Fibroblast of skin of right quadriceps (primary cell): Measurements from ENCODE around the gene ATL3.
"Not testable (repeated sequence)": the region's sequence is repeated elsewhere in the genome, so short reads cannot be mapped to it uniquely, and the experiment has no call there.

Source experiments
- DNase-seq: peaks from one replicate; pipeline ENCODE4 v3.0.0-alpha.2; 2013

Gene ATL3

DNA sequence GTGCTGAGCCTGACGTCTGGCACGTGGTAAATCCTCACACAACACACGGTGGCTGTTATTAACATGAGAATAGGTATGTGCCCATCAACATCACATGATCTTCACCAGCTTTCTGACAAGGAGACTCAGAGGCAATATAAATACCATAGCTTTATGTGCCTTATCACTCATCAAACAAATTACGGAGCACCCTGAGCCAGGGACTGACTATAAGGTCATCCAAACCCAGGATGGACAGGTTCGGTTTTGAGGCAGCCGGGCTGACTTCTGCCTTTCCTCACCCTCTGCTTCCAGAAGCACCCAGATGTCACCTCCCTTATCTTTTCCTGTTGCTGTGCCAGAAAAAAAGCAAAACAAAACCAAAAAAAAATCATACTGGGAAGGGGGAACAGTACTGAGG, 51.2 kb downstream of the ATL3 start:
- no peak for DNase-seq

DNA sequence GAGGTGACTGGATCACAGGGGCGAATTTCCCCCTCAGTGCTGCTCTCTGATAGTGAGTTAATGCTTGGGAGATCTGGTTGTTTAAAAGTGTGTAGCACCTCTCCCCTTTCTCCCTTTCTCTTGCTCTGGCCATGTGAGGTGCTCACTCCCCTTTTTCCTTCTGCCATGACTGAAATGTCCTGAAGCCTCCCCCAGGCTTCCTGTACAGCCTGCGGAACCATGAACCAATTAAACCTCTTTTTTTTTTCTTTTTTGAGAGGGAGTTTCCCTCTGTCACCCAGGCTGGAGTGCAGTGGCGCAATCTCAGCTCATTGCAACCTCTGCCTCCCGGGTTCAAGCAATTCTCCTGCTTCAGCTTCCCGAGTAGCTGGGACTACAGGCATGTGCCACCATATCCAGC, 53.5 kb downstream of the ATL3 start:
- DNase-seq = not testable (repeated sequence)

DNA sequence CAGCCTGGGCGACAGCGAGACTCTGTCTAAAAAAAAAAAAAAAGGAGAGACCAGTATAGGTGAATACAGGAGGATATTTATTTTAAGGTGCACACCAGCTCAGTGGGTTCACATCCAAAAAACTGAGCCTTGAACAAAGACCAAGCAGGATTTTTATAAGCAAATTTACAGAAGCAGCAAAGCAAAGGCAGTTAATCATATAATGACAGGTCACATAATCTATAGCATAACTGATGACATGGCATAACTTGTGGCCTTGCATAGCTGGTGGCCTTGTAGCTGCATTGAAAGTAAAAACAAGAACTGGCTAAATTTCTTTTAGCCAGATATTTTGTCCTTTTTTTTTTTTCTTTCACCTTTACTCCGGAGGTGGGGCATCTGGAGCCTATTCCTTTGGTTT, 54.2 kb downstream of the ATL3 start:
- no peak for DNase-seq

DNA sequence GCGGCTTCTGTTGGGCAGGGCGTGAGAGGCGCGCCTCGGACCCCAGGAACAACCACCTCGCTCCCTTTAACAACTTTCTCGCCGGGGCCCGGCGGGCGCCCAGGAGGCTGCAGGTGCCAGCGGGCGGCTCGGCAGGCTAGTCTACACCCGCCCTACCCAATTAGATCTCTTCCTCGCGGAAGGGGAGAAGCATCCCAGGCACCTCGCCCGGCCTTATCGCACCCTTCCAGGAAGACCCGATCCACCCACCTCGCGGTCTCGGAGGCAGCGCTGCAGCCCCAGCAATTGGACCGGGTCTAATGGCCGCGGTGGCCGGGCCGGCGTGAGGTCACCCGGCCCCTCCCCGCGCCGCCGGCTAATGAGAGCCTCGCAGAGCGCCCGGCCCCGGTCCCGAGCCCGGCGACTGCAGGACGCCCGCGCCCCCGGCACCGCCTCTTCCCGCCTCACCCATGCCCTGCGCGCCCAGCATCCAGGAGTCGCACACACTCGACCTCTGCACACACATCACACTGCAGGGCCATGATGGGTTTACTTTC, 57.0 kb downstream of the ATL3 start, which contains the start of gene PLAAT3:
PLAAT3 (minus strand) TSS at position 298 of the 536 bp plus-strand sequence. CDS start 419 bp downstream, outside the sequence.
- no peak for DNase-seq

DNA sequence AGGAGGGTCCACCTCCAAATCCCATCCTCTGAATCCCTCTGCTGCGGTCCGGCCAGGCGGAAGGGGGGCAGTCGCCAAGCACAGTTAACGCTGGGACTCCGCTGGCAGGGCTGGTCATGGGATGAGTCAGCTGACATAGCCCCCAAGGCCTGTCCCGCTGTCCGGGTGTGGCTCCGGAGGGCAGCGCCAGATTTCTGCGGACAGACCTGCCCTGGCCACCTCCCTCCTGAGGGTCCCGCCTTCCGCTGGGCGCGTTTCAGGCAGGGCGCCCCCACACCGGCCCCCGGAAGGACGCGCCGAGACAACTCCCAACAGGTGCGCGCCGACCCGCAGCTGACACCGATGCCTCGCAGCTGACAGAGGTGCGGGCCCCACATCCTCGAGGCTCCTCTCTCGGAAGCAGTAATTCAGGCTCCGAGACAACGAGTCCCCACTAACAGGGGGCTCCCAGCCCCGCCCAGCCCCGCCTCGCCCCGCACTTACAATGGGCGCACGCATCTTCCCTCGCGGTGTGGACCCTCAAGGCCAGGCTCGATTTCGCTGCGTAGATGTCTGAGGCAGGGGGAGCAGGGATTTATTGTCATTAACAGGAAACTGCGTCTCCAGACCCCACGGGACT, 57.5 kb downstream of the ATL3 start:
- DNase-seq = no peak

DNA sequence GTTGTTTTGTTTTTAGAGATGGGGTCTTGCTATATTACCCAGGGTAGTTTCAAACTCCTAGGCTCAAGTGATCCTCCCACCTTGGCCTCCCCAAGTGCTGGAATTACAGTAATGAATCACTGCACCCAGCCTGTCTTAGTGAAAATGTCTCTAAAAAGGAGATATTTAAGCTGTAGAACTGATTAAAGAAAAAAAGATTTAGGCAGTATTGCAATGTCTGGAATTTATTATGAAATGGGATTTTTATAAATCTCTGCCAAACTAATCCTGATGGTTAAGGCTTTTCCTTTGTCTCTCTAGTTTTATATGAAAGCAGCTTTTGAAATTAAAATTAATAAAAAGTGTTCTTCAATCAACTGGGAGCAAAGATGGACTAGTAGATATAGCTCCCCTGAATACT, 59.0 kb downstream of the ATL3 start:
- DNase-seq = no peak

DNA sequence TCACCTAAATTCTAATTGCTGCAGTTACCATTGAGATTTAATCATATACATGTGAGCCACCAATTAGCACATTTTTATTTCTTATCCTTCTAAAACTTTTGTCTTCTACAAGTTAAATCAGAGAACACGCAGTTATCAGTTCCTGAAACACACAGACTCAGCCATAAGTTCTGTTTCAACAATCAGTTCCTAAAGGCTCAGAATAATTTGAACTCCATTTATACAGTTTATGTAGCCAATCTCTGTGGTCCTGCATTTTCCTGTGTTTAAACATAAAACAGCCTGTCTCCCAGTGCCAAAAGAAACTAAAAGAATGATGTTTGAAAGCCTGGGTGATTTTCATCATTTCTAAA, 59.8 kb downstream of the ATL3 start:
- no peak for DNase-seq

DNA sequence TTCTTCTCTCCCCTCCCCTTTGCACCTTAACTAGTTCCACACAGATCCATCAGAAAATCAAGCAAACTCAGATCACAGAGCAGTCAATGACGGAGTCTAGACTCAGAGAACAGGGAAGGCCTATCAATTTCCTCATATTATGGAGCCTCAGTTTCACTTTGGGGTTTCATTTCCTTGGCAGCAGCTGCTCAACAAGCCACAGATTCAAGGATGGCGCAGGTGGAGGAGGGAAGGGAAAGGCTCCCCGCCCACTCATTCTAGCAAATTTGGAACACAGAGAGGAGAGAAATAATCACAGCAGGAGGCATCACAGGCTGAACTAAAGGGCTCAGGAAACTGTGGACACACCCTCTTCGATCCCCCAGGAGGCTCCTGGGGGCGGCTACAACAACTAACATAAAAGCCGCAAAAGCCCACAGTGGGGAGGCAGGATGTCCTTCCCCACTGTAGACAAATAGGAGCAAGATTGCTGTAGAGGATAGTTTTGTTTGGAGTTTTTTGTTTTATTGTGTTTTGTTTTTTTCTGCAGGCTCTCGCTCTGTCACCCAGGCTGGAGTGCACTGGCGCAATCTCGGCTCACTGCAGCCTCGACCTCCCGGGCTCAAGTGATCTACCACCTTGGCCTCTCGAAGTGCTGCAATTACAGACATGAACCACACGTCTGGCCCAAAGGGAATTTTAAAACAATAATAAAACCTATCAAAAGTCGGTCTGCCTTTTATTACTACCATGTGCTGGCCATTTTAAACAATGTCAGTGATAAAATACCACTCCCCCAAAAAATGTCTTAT, 60.4 kb downstream of the ATL3 start:
- no peak for DNase-seq

DNA sequence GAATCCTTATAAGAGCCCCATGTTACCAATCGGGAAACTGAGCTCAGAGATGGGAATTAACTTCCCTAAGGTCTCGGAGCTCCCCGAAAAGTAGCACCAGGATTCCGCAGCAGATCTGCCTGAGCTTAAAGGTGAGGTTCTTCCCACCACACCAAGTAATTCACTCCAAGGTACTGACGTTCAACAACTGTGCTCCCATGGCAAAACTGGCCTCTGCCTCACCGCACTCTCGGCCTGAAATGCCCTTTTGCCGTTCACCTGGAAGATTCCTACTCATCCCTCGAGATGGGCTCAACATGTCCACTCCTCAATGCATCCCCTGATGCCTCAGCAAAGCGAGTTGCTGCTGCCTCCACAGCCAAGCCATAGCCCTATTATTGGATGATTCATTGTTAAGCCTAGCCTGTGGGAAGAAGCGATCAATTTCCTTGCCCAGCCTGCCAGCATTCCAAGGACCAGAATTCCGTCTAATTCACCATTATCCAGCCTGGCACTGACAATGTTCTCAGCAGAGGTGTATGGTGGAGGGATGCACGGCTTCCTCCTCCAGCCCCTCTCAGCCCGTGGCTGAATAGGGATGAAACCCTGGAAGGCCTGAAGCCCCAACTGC, 61.1 kb downstream of the ATL3 start:
- no peak for DNase-seq

DNA sequence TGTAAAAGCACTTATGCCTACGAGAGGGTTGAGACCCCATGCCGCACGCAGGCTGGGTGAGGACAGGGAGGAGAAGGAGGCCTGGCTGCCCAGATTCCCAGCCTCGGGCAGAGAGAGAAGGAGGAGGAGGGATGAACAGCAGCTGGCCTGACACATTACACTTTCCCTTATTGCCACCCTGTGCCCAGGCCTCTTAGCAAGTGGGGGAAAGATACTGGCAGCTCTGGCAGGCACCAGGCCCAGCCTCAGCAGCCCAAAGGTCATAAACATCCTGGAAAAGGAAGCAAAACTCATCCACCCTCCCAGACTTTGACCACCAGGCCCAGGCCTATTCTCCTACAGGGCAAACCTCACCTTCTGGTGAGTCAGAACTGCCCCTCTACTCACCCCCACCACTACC, 61.6 kb downstream of the ATL3 start:
- DNase-seq = no peak

DNA sequence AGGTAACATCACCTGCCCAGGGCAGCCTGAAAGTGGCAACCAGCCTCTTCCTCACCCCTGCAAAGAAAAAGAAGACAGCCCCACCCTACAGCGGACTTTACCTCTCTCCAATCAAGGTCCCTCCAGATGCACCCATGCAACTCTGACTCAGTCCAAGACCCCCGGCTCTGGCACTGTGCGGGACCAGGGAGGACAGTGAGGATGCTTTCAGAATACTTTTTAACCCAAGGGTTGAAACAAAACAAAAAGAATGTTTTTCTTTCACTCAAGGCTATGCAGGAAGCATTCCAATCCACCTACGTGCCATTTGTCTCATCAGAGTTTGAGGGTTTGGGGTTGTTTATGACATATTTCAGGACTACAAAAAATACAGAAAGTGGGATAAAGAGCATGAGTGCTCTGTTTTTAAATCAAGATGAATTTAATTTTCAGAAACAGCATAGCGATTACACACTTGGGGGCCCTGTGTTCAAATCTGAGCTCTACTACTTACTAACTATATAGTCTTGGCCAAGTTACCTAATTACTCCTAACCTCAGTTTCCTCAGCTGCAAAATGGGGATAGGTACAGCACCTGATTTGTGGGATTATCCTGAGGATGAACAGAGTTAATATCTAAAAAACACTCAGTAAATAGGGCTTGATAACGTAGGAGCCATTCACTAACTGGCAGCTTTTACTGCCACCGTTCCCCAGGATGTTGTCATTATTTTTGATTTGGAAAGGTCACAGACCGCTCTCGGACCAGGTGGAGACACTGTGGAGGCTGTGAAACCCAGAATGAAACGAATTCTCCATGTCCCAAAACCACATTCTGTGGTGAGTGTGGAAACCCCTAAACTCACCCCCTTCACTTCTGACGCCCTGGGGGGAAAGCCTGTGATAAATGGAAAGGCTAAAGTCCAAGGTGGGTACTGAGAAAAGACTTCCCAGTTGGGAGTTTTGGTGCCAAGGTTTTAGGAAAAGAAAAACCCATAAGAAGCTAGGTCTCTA, 62.5 kb downstream of the ATL3 start:
- peak; percentile 67 for DNase-seq

DNA sequence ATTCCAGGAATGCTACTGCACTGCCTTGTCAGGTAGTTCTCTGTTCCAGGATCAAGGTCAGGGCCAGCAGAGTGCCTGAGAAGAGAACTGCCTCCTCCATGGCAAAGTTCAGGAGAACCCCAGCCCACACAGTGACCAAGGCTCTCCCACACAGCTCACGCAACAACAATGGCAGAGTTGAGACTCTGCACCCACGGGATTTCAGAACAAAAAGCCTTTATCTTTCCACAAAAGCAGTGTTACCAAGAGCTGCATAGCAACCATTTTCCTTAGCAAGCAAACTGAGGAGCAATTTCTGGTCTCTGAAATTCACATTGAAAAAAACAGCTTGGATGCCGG, 68.0 kb downstream of the ATL3 start:
- no peak for DNase-seq

DNA sequence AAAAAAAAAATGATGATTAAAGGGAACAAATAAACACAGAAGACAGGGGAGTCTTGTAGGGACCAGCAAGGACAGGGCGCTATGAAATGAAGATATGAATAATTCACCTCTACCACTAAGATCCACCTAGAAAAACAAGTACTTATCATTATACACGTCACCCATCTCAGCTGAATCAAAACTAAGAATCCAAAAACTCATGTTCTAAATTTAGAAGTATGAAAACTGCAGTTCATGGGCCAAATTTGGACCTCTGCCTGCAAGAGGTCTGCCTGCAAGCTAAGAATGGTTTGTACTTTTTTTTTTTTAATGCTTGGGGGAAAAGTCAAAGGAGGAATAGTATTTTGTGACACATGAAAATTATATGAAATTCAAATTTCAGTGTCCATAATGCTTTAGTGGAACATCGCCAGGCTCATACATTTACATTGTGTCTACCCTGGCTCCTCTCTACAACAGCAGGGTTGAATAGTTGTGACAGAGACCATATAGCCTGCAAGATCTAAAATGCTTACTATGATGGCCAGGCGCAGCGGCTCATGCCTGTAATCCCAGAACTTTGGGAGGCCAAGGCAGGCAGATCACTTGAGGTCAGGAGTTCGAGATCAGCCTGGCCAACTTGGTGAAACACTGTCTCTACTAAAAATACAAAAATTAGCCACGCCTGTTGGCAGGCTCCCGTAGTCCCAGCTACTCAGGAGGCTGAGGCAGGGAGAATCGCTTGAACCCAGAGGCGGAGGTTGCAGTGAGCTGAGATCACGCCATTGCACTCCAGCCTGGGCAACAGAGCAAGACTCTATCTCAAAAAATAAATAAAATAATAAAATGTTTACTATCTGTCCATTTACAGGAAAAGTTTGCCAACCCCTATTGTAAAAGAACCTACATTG, 68.6 kb downstream of the ATL3 start:
- peak; percentile 43 for DNase-seq

DNA sequence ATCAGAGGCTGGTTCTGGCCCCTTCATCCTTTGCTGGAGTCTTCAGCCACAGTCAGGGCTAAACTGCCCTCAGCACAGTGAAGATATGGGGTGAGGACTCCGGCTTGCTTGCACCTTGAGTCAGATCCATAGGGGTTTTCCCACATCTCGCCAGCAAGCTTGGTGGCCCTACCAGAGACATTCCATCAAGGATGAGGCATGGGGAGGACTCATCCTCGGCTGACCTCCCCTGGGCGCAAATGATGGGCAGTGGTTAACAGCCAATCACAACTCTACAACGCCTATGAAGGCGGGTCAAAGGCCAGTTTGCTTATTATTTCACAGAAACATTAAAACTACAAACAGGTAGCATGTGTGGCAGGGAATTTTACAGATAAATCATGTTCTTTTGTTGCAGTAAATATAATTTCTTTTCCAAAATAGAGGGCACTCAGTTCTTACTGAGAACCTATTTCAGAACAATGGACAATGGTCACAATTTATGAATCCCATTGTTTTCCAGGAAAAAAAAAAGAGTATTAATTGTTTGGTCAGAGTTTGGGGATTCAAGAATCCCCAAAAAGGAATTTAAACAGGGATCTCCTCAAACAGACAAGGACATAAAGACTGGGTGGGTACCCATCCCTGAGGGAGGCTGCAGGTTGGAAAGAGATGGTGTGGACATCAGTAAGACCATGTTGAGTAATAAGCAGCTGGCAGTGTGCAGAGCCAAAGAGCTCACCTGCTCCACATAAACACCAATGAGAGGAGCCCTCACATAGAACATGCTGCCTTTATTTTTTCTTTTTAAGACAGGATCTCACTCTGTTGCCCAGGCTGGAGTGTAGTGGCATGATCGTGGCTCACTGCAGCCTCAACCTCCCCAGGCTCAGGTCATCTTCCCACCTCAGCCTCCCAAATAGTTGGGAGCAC, 71.7 kb downstream of the ATL3 start:
- peak; percentile 81 for DNase-seq

DNA sequence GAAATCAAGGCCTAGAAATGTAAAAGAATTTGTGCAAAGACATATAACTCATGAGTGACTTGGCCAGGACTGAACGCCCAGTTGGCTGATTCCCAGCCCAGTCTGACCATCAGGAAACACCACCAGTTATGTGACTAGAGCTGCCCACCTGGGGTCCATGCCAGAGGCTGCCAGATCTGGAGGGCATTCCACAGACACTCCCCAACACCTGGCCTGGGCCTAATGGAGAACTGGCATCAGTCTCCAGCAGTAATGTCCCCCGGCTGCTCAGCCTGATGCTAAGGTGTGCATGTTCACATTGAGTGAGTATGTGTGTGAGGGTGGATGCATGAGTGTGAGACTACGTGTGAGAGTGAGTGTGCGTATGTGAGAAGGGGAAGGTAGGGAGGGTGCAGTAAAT, 72.6 kb downstream of the ATL3 start:
- DNase-seq = no peak

DNA sequence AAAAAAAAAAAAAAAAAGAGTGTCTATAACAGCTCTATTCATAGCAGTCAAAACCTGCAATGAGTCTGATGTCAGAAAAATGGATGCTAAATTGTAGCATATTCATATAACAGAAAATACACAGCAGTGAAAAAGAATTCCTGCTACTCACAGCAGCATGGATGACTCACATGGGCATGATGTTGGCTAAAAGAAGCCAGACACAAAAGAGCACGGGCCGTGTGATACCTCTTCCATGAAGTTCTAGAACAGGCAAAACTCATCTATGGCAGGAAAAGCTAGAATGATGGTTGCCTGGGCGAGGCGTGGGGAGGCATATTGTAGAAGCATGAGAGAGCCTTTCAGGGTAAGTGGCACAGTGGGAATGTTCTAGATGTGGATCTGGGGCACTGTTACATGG, 75.9 kb downstream of the ATL3 start:
- no peak for DNase-seq

DNA sequence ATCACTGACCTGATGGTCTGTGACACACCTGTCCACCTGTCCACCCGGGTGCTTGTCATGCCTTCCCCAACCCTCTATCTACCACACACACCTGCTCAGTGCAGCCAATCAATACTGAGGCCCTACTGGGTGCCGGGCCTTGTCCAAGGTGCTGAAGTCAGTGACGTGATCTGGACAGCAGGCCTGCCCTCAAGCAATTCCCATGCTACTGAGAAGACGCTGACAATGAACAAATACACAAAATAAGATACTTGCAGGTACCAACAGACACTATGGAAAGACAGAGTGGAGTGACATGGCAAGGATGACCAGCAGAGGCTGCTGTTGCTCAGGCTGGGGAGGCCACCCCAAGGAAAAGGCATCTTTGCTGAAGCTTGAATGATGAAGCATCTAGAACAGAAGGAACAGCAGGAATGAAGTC, 78.2 kb downstream of the ATL3 start:
- DNase-seq = no peak

DNA sequence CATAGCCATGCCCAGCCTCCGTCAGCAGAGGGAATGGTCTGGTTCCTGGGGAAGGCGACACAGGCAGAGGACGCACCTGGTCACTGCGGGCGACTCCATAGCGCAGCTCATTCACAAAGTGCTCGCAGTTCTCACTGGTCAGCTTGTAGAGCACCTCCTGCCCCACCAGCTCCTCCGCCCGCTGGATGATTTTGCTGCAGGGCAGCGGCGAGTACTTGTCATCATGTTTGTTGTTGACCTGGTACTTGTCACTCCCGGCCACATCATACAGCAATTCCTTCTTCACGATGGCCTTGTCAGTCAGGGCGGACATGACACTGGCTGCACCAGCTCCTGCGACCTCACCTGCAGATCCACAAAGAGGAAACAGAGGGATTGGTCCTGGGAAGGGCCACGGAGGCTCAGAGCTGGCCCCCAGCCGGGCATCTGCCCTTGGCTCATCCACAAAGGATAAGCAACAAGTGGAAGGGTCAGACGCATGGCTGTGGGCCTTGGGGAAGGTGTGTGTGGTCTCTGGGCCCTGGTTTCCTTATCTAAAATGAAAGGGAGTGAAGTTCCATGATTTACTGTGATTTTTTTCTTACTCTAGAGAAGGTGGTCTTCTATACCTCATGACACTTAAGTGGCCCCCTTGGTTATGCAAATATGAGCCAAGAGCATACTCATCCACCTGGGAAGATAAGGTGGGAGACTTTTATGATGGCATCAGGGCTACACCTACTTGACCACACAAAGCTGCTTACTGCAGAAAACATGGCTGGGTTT, 81.0 kb downstream of the ATL3 start:
- DNase-seq = no peak

DNA sequence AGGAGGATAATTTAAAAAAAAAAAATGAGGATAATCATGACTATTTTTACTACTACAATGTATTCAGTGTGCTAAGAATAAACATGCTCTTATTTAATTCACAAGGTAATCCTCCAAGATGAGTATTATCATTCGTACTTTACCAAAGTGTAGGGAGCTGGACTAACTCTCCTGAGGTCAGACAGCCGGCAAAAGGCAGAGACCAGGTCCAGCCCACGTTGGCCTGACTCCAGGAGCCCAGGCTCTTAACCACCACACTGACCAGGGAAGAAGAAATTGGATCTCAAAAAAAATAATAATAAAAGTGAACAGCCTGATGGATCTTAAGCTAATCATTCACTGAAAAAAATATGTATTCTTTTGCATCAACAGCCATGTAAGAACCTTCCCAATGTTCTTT, 82.2 kb downstream of the ATL3 start:
- no peak for DNase-seq
